ENCODE results near the gene HSD11B2.

DNA sequence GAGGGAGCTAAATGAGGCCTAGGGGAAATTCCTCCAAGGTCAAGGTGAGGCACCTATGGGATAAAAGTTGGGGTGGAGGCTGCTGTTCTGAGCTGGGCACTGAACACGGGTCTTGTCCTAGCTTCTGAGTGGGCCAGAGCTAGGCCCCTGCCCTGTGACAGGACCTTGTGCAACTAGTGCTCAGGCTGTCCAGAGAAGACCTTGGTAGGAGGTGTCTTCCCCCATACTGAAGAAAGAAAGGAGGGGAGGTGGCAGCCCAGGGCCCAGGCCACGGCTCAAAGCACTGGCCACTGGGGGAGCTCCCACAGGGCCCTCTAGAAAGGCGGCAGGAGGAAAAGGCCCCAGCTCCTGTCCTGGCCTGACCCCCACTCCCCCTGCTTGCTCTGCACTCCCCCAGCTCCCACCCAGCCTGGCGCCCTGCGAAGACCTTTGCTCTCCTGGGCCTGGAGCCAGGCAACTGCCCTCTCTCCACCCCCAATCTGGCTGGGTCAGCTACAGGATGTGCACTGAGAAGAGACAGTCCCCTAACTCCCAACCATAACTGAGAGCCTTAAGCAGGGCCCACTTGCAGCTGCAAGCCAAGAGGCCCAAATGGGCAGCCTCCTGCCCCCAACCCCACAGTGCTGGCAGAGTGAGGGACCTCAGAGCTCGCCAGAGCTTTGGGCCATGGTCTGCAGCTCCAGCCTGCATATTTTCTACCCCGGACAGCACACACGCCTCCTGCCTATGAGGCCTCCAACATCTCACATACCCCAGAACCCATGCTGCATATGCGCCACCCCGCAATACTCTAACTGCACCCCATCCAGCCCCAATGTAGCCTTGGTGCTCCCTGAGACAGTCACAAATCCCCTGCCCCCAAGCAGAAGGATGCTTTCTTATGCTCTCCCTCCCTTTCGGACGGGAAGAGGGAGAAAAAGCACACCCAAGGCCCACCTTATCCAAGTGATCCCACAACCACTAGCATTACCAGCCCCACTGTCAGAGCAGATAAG lies 15.3 kb downstream of the HSD11B2 start:
- TF ChIP-seq, protein P1, sequence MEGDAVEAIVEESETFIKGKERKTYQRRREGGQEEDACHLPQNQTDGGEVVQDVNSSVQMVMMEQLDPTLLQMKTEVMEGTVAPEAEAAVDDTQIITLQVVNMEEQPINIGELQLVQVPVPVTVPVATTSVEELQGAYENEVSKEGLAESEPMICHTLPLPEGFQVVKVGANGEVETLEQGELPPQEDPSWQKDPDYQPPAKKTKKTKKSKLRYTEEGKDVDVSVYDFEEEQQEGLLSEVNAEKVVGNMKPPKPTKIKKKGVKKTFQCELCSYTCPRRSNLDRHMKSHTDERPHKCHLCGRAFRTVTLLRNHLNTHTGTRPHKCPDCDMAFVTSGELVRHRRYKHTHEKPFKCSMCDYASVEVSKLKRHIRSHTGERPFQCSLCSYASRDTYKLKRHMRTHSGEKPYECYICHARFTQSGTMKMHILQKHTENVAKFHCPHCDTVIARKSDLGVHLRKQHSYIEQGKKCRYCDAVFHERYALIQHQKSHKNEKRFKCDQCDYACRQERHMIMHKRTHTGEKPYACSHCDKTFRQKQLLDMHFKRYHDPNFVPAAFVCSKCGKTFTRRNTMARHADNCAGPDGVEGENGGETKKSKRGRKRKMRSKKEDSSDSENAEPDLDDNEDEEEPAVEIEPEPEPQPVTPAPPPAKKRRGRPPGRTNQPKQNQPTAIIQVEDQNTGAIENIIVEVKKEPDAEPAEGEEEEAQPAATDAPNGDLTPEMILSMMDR (IDR thresholded peaks at IDR 0.05; ENCODE audit: low read depth, low read length, poor library complexity, severe bottlenecking): no peak
- no peak for TF ChIP-seq EZH2phosphoT487 (IDR thresholded peaks at IDR 0.05; ENCODE audit: borderline replicate concordance, low read length)

All from DOHH2 (cell line).